GM19468 (cell line): Measurements from ENCODE around the gene RIOK3.

Experiments used
- ATAC-seq: cut with Tn5 transposase; IDR thresholded peaks from one replicate; pipeline ENCODE4 v1.9.1; 2021; ENCODE audit warnings: mild to moderate bottlenecking, moderate library complexity, moderate number of reproducible peaks; ENCODE audit not compliant: unreplicated experiment; ENCODE audit errors: extremely low read depth

RIOK3 gene

DNA sequence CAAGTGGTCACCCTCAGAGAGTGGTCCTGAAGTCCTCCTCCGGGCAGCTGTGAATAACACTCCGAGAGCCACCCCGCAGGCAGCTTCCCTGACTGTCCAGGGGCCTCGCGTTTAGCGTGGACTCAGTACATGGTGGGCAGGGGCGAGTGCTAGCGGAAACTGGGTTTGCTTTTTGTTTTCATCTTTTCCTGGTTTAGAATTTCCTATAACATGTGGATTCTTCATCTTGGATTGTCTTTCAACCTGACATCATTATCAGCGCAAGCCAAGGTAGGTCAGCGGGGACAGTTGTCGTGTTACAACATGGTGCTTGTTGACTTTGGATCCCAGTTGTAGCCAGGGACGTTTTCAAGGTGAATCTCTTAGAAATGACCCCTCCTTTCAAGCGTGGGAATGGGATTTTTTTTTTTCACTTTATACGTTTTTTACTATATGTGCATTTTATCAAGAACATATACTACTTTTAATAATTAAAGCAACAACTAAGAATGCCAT, 71.2 kb downstream of the RIOK3 start:
- ATAC-seq: no peak

- ATAC-seq: no peak
Measured at GRCh38 chr18:23526501-23527063, 73.5 kb downstream of the RIOK3 start.

- ATAC-seq: no peak
Measured at GRCh38 chr18:23528580-23529472, 75.7 kb downstream of the RIOK3 start.

GRCh38 chr18:23529604-23530003, 76.5 kb downstream of the RIOK3 start:
- ATAC-seq: no peak

- no peak for ATAC-seq
Measured at GRCh38 chr18:23530195-23530594, 77.1 kb downstream of the RIOK3 start.

DNA sequence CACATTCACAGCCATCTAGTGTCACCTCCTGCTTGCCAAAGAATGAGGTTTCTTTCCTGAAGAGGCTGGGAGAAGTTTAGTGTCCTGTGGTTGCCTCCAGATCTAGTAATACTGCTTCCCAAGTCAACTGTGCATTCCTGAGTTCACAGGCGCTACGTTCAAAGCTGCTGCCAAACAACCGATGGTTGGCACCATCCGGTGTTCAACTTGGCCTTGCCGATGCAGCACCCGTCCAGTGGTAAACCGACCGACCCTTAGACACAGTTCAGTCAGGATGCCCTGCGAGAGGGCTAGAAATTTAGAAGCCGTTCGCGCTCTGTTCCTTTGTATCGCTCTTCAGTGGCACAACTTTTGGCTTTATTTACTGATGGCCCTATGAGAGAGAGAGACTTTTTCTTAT, 78.8 kb downstream of the RIOK3 start:
- no peak for ATAC-seq
